Transverse colon (tissue), 3 donors: Measurements from ENCODE around the gene LMO4.

Experiments
- CTCF ChIP-seq, 5 experiments: fragments of 200-600 bp in 3 of 5; fragments of 450-650 bp in 2 of 5; sonication (generic) in 3 of 5; IDR thresholded peaks; 1 replicate in 2 of 5; 2 replicates in 3 of 5; pipeline ENCODE4 v1.5.1; 2016 to 2017; ENCODE audit warnings: antibody characterized with exemption in 5 of 5, inconsistent platforms in 3 of 5, mild to moderate bottlenecking in 2 of 5, moderate library complexity in 1 of 5
- POLR2A ChIP-seq: fragments of 450-650 bp; IDR thresholded peaks from one replicate; pipeline ENCODE4 v1.6.1; 2016; ENCODE audit warnings: antibody characterized with exemption, mild to moderate bottlenecking, moderate library complexity

GRCh38 chr1:87330885-87331364 lies 2.2 kb downstream of the LMO4 start:
- TF ChIP-seq CTCF (IDR thresholded peaks at IDR 0.05), result no peak
- TF ChIP-seq POLR2A, result no peak
